GM18508 (cell line): Measurements from ENCODE around the gene RAE1.

Source experiments
- ATAC-seq: cut with Tn5 transposase; IDR thresholded peaks from one replicate; pipeline ENCODE4 v1.9.1; 2021; ENCODE audit warnings: moderate number of reproducible peaks; ENCODE audit not compliant: insufficient read depth, unreplicated experiment

RAE1 gene

DNA sequence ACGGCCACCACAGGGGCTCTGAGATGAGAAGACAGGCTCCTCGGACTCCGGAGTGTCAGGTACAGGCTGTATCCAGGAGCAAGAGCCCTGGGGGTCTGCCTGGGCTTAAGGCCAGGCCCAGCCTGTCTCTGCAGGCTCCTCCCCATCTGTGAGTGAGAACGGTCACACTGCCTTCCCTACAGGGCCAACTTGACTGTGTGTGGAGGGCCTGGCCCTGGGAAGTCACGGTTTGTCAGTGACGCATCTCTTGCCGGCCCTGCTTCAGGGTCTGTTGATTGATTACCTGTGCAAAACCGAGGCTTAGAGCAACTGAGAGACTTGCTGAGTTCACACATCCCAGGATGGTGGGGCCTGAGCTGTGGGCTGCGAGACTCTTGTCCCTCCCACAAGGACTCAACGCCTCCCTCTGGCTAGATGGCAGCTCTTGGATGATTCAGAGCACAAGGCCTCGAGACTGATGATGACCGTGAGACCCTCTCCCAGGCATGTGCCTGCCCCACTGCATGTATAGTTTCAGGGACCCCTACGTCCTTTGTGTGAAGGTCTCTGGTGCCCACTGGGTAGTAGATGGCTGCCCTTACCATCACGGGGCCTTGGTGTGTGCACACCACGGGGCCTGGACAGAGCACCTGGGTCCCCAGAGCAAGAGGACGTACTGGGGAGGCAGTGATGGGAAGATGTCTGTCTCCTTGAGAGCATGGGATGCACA is 46.1 kb downstream of the RAE1 start:
- ATAC-seq, result no peak

DNA sequence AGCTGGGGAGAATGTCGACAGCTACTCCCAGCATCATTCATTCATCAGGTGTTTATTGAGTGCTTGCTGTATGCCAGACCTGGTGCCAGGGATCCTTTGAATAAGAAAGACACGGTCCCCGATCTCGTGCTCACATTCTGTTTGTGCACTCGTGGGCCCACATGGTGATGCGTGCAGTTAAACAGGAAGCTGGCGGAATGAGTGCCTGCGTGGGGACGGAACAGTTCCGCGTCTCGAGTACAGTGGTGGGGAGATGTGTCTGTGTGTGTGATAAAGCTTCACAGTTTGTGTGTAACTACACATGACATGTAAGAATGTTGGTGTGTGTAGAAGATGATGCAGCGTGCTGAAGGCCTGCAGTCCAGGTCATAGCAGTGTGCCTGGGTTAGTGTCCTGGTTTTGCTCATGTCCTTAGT is 46.6 kb downstream of the RAE1 start:
- no peak for ATAC-seq

DNA sequence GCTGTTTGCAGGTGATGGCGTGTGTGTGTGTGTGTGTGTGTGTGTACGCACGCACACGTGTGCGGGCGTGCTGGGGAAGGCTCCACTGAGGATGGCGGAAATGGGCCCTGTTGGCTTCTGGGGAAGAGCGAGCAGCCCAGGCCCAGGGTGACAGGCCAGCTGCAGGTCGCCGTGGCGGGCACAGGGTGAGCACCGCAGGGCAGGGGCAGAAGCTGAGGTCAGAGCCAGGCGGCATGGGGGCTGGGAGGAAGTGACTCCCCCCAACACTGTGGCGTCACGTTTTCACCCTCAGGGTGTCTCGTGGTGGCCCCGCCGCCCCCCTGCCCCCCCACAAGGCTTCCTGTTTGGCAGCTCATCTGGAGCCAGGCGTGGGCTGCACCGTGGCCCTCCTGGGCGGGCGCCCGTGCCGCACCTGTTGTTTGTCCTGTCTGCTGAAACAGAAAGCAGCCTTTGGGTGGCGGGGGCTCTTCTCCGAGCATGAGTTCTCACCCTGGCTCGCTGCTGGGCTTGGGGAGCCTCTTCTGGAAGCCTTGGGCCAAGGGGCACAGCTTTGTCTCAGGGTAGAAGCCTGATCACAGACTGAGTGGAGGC is 47.3 kb downstream of the RAE1 start:
- ATAC-seq, result peak; percentile 33

DNA sequence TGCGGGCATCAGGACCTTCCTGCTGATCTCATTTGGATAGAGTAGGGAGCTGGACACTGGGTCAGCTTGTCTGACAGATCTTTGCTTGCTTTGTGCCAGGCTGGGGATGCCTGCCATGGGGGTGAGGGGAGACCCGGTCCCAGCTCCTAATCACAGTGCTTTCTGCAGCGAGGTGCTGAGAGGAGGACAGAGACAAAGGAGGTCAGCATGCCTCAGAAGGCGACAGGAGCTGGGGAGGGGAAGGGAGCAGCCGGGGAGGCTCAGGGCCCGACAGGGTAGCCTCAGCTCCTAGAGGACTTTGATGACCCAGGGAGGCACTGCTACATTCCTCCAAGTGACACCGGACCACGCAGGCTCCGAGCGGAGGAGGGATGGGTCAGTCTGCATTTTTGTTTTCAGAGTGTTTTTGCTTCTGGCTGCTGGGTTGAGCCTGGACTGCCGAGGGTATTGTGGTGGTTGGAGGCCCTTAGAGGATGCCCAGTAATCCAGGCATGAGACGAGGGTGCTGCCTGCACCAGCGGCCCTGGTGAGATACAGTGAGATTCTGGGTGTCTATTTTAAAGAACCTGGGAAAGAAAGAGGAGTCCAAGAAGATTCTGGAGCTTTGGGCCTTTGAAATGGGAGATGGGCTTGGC is 48.0 kb downstream of the RAE1 start:
- ATAC-seq, result no peak

DNA sequence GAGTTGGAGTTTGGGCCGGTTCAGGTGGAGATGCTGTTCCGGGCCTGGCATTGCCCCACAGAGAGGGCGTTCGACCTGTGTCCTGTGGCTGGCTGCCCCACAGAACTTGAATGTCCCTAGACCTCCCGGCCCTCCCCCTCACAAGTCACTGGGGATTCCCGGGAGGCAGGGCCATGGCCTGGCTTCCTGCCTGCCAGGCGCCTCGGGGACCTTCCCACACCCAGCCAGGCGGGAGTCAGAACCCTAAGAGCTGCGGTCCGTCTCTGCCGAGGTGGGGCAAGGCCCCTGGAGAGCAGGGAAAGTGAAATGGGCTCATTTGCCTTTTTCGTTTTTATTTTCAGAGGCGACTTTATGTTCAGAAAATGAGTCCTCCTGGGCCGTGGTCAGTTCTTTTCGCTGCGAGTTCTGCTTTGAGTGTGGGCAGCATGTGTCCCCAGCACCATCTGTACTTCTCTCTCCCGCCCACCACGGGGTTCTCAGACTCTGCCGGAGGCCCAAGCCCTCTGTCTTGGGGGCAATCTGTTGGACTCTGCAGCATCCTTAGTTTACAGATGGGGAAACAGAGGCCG is 48.6 kb downstream of the RAE1 start:
- no peak for ATAC-seq

DNA sequence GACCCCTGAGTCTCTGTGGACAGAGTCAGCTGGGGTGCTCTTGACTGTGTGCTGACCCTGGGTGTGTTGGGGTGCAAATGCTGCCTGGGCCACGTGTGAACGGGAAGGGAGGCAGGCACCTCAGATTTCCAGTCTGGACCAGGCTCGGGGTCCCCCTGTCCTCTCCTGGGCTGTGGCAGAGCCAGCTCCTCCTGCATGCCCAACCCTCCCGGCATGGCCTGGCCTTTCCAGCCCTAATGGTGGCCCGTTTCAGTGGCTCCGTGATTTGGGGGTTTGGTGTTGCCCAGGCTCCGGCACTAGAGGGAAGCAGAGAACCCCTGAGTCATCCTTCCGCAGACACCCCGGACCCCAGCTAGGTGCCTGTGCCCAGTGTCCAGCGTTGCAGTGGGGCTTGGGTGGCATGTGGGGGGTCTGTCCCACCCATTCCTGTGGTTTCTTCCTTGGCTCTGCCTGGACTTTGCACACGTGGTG is 49.2 kb downstream of the RAE1 start:
- no peak for ATAC-seq

- ATAC-seq, result no peak
Measured at GRCh38 chr20:57400821-57401564, 49.9 kb downstream of the RAE1 start.

DNA sequence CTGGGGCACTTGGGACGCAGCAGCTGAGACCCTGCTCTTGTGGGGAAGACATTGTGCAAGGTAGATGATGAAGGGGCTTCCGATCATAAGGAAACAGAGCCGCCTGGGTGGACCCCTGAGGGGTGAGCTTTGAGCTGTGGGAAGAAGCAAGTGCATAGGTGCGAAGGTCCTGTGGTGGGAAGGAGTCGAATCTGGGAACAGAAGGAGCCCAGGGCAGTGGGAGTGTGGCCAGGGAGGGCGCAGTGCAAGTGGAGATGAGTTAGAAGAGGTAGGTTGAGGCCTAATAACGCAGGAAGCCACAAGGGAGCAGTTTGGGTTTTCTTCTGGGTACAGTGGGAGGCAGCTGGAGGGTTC is 50.5 kb downstream of the RAE1 start:
- no peak for ATAC-seq

DNA sequence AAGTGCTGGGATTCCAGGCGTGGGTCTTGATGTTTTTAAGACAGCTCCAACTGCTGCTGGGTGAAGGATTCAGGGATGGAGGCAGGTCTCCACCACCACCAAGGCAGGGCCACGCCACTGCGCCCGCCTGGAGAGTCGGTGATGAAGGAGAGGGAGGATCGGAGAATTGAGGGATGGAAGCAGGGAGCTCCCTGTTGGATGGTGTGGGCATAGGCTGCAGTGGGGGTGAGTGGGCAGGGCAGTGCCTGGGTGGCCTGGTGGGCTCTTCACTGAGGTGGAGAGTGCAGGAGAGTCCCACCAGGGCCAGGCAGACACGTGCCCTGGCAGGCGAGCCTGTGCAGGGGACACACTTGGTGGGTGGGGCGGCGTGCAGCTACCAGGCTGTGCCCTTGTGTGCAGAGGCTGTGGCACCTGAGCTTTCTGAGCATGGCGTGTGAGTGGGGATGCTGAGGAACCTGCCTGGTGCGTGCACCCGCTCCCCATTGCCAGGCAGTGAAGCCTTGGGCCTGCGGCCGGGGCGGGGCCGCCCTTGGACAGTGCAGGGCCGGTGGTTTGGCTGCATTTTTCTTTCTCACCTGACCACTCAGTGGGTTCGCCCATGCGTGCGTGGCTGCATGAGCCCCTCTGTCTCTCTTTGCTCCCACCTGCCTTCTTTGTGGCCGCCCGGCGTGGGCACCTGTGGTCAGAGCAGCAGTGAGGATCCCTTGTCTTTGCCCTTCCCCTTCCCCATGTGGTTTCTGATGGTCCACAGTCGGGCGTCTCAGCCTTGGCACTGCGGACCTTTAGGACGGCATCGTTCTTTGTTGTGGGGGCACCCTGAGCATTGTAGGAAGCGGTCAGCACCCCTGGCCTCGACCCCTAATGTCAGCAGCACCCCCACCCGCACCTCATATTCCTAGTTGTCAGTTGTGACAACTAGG is 51.4 kb downstream of the RAE1 start:
- no peak for ATAC-seq

- no peak for ATAC-seq
Measured at GRCh38 chr20:57403216-57403615, 52.2 kb downstream of the RAE1 start.

DNA sequence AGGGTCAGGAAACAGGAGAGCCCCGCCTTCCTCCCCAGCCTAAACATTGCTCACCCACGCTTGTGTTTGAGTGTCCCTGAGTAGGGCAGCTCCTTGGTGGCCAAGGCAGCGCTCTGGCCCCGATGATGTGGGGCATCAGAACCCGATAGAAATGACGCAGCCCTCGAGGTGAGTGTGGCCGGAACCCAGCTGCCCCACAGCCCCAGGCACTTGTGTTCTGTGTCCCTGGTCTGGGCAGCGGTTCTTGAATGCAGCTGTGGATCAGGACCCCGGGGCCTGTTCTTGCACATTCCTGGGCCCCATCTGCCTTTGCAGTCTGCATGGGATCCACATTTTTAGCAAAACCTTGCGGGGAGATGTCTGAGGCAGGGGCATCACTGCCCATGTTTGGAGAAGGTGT is 53.0 kb downstream of the RAE1 start:
- no peak for ATAC-seq

DNA sequence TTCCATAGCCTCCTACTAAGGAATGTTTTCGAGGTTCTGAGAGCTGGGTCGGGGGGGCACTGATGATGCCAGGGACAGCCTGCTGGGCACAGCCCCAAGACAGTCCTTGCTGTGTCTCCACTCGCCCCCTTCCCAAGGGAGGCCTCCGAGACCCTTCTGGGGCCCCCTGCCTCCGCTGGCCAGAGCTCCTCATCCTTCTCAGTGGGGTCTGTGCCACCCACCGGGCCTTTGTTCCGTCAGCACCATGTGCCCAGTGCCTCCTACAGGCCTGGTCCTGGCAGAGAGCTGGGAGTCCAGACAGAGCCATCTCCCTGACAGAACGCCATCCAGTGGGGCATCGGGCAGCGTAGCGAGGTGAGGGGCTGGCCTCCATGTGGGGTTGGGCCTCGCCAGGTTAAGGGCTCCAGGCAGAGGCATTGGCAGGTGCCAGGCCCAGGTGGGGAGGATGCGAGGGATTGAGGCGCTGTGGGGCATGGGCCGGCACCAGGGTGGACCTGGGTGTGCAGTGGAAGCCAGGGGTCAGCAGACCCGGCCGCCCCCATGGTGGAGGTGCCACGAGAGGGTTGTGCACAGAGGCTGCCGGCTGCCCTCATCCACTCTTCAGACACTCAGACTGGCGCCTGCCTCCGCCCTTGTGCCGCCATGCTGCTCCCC is 53.5 kb downstream of the RAE1 start:
- ATAC-seq, result no peak

DNA sequence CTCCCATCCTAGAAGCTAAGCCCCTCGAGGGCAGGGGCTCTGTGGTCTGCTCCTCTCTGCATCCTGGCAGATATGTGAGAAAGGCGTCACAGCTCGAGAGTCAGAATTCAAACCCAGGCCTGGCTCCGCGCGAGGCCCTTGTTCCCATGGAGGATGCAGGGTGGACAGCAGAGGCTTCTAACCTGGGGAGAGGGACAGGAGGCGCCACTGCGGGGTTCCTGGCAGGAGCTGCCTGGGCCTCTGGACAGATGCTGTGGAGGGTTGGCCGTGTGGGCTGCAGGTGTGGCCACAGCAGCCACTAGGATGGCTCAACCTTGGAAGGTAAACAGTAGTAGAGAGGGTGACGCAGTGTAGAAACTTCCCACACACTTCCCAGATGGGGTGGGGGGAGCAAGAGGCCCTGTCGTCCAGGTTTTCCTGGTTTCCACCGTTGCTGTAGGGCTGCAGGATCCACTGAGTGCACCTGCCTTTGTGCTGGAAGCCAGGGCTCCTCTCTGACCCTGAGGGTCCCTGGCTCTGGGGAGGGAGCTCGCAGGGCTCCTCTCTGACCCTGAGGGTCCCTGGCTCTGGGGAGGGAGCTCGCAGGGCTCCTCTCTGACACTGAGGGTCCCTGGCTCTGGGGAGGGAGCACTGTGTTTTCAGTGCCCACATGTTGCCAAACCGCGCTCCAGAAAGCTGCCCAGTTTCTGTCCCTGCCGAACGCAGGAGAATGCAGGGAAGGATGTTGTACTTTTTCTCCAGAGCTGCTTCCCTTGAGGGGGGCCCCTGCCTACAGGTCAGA is 54.4 kb downstream of the RAE1 start:
- ATAC-seq, result no peak

DNA sequence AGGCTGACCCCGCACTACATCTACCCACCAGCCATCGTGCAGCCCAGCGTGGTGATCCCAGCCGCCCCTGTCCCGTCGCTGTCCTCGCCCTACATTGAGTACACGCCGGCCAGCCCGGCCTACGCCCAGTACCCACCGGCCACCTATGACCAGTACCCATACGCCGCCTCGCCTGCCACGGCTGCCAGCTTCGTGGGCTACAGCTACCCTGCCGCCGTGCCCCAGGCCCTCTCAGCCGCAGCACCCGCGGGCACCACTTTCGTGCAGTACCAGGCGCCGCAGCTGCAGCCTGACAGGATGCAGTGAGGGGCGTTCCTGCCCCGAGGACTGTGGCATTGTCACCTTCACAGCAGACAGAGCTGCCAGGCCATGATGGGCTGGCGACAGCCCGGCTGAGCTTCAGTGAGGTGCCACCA is 56.5 kb downstream of the RAE1 start:
- ATAC-seq, result no peak

DNA sequence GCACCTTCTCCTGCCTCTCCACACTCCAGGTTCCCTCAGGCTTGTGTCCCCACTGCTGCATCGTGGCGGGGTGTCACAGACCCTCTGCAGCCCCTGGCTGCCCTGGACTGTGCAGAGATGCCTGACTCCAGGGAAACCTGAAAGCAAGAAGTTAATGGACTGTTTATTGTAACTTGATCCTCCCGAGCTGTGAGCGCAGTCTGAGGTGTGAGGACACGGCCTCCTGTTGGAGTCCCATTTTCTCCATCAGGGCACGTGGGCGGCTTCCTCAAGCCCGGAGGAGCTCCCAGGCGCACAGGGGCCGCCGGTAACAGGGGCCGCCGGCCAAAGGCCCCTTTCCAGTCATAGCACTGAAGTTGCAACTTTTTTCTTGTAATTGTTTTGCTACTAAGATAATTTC is 57.1 kb downstream of the RAE1 start:
- no peak for ATAC-seq

GRCh38 chr20:57408536-57409233 is 57.6 kb downstream of the RAE1 start:
- ATAC-seq, result no peak

DNA sequence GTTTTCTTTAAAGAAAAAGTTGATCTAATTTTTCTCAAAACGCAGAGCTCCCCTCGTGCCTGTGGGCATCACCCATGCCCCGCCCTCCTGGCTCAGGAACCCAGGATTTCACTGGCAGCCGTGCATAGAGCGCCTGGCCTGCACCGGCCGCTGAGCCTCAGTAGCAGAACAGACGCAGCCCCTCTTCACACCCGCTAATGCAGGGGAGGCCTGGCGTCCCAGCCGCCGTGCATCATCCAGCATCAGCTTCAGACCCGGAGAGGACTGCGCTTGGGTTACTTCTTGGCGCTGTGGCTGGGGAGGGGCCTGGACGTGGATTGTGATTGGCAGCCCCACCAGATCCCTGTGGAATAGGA is 58.2 kb downstream of the RAE1 start:
- no peak for ATAC-seq
